Loucy (cell line): ENCODE measurements around the gene IDH3G.

ENCODE experiments used
- H2AFZ ChIP-seq: fragments of 200-600 bp; sonication (generic); 2 replicates; pipeline ENCODE4 v1.6.0; 2016; ENCODE audit warnings: antibody characterized with exemption, mild to moderate bottlenecking, low read length, moderate library complexity
- H3F3A ChIP-seq: fragments of 200-600 bp; 2 replicates; pipeline ENCODE4 v1.6.0; 2016; ENCODE audit warnings: antibody characterized with exemption, low read depth, mild to moderate bottlenecking
- H3K27me3 ChIP-seq: fragments of 200-600 bp; sonication (generic); 2 replicates; pipeline ENCODE4 v1.6.1; 2014; ENCODE audit warnings: low read length, mild to moderate bottlenecking; ENCODE audit not compliant: insufficient read depth, poor library complexity, severe bottlenecking
- H3K36me3 ChIP-seq: fragments of 200-600 bp; sonication (generic); 2 replicates; pipeline ENCODE4 v1.6.1; 2016; ENCODE audit warnings: low read length; ENCODE audit not compliant: insufficient read depth
- H3K4me1 ChIP-seq: fragments of 200-600 bp; sonication (generic); 2 replicates; pipeline ENCODE4 v1.5.1; 2014; ENCODE audit warnings: low read length, mild to moderate bottlenecking; ENCODE audit not compliant: insufficient read depth, poor library complexity, severe bottlenecking
- H3K4me2 ChIP-seq: fragments of 200-600 bp; sonication (generic); 2 replicates; pipeline ENCODE4 v1.6.0; 2014; ENCODE audit warnings: antibody characterized with exemption, low read length, low read depth, mild to moderate bottlenecking; ENCODE audit not compliant: poor library complexity, severe bottlenecking
- H3K4me3 ChIP-seq: fragments of 200-600 bp; sonication (generic); 2 replicates; pipeline ENCODE4 v1.5.1; 2014; ENCODE audit warnings: low read length, mild to moderate bottlenecking, mixed read lengths; ENCODE audit not compliant: poor library complexity, severe bottlenecking
- H3K79me2 ChIP-seq: fragments of 200-600 bp; sonication (generic); 2 replicates; pipeline ENCODE4 v1.6.1; 2014; ENCODE audit warnings: low read length; ENCODE audit not compliant: insufficient read depth
- H3K9ac ChIP-seq: fragments of 200-600 bp; sonication (generic); 2 replicates; pipeline ENCODE4 v1.6.0; 2014; ENCODE audit warnings: mild to moderate bottlenecking, low read depth, low read length, moderate library complexity; ENCODE audit not compliant: poor library complexity, severe bottlenecking
- H3K9me2 ChIP-seq: fragments of 200-600 bp; sonication (generic); replicated peaks from 2 replicates; pipeline ENCODE4 v1.6.1; 2016; ENCODE audit warnings: low read depth, low read length, mixed read lengths
- H3K9me3 ChIP-seq: fragments of 200-600 bp; sonication (generic); 2 replicates; pipeline ENCODE4 v1.6.1; 2014; ENCODE audit warnings: mild to moderate bottlenecking, antibody characterized with exemption, low read length, low read depth; ENCODE audit not compliant: insufficient read depth
- H4K20me1 ChIP-seq: fragments of 200-600 bp; sonication (generic); 2 replicates; pipeline ENCODE4 v1.6.0; 2014; ENCODE audit warnings: antibody characterized with exemption, low read length, mild to moderate bottlenecking; ENCODE audit not compliant: insufficient read depth, poor library complexity, severe bottlenecking
- EZH2phosphoT487 ChIP-seq: fragments of 200-600 bp; IDR thresholded peaks from 2 replicates; pipeline ENCODE4 v1.6.1; 2018; ENCODE audit warnings: antibody characterized with exemption, mild to moderate bottlenecking, moderate library complexity, borderline replicate concordance
- TF ChIP-seq, protein P1 (sequence below): fragments of 200-600 bp; sonication (generic); conservative IDR thresholded peaks from 2 replicates; pipeline ENCODE4 v1.5.1; 2014; ENCODE audit warnings: mild to moderate bottlenecking, antibody characterized with exemption, low read length

IDH3G gene

DNA sequence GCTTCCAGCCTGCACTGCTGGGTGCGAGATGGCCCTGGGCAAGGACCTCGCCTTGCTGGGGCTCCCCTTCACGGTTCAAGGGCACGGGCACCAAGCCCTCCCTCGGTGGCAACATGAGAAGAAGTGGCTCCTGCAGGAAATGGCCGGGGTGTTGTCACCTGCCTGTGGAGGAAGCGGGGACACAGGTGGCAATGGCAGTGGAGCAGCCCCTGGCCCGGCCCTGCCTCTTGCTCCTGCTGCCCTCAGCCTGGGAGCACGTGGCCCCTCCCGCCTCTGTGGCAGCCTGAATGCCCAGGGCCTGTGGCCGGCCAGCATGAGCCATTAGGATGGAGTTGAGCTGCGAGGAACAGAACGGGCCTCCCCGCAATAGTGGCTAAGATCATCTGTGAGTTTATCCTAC lies 52.7 kb downstream of the IDH3G start:
- no peak overlapping the region for H3K9ac ChIP-seq
- no peaks in the 10 kb centered on the region for H3F3A ChIP-seq
- H3K9me2 ChIP-seq: no peaks in the 10 kb centered on the region
- H3K4me2 ChIP-seq: no peak overlapping the region
- H4K20me1 ChIP-seq: no peaks in the 10 kb centered on the region
- H3K79me2 ChIP-seq: no peaks in the 10 kb centered on the region
- no peak overlapping the region for H2AFZ ChIP-seq
- H3K27me3 ChIP-seq: no peaks in the 10 kb centered on the region
- no peaks in the 10 kb centered on the region for H3K36me3 ChIP-seq
- no peak overlapping the region for H3K4me3 ChIP-seq
- H3K9me3 ChIP-seq: no peaks in the 10 kb centered on the region
- TF ChIP-seq, protein P1, sequence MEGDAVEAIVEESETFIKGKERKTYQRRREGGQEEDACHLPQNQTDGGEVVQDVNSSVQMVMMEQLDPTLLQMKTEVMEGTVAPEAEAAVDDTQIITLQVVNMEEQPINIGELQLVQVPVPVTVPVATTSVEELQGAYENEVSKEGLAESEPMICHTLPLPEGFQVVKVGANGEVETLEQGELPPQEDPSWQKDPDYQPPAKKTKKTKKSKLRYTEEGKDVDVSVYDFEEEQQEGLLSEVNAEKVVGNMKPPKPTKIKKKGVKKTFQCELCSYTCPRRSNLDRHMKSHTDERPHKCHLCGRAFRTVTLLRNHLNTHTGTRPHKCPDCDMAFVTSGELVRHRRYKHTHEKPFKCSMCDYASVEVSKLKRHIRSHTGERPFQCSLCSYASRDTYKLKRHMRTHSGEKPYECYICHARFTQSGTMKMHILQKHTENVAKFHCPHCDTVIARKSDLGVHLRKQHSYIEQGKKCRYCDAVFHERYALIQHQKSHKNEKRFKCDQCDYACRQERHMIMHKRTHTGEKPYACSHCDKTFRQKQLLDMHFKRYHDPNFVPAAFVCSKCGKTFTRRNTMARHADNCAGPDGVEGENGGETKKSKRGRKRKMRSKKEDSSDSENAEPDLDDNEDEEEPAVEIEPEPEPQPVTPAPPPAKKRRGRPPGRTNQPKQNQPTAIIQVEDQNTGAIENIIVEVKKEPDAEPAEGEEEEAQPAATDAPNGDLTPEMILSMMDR: no peak
- TF ChIP-seq EZH2phosphoT487: no peak
- peaks cover 5% of the 10 kb centered on the region for H3K4me1 ChIP-seq

DNA sequence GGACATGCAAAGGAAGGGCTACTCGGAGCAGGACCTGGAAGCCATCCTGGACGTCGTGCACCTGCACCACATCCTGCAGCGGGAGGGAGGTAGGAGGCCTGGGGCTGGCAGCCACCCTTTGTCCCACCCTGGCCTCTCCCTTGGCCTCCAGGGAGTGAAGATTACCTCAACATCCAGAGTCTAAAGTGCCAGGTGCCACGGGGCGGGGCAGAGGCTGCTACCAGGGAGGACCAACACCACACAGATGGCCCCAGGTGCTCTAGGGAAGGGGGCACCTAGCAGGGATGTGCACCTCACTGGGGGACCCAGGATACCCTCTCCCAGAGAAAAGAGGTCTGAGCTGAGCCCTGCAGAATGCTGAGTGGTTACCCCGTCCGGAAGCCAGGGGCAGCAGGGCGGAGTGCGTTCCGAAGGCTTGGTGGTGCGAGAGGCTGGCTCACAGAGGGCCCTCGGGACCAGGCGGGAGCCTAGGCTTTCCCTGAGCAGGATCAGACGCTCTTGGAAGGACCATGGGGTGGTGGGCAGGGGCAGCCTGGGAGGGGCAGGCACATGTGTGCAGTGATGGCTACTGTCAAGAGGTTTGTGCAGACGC lies 53.4 kb downstream of the IDH3G start:
- Histone ChIP-seq H3K4me1 (peaks cover 5% of the 10 kb centered on the region), H3K4me3 (no peak overlapping the region), H3K9ac (no peak overlapping the region), H3K36me3 (no peaks in the 10 kb centered on the region), H3K4me2 (no peak overlapping the region), H3F3A (no peaks in the 10 kb centered on the region), H3K9me3 (no peaks in the 10 kb centered on the region), H4K20me1 (no peaks in the 10 kb centered on the region), H2AFZ (no peak overlapping the region), H3K27me3 (no peaks in the 10 kb centered on the region), H3K79me2 (no peaks in the 10 kb centered on the region), H3K9me2 (no peaks in the 10 kb centered on the region)
- TF ChIP-seq, protein P1: no peak
- TF ChIP-seq EZH2phosphoT487: no peak

DNA sequence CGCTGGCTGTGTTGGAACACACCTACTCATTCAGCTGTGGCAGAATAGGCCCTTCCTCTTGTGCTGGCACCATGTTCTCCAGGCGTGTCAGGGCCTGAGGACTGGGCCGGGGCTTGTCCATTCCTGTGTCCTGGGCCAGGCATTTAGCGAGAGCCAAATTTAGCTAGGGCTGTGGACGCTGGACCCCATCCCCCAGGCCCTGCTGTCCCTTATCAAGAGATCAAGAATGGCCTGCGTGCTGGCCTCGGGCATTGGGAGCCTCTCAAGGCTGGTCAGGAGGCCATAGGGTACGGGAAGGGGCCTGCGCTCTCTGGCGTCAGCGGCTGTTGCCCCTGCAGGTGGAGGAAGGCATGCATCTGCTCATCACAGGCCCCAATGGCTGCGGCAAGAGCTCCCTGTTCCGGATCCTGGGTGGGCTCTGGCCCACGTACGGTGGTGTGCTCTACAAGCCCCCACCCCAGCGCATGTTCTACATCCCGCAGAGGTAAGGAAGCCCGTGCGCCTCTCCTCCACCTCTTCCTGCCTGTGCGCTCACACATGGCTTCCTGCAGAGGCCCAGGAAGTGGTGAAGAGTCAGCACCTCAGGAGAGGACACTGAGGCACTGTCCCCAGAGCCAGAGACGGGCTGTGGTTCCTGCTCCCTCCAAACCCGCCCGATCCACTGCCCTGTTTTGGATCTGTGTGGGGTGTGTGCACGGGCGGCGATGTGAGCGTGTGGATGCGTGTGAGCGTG lies 54.3 kb downstream of the IDH3G start:
- Histone ChIP-seq H3K9me2 (no peaks in the 10 kb centered on the region), H3K36me3 (no peaks in the 10 kb centered on the region), H3K4me2 (no peak overlapping the region), H3K79me2 (no peaks in the 10 kb centered on the region), H3K9ac (no peak overlapping the region), H4K20me1 (no peaks in the 10 kb centered on the region), H3K4me3 (no peak overlapping the region), H3K4me1 (peaks cover 9% of the 10 kb centered on the region), H2AFZ (no peak overlapping the region), H3K9me3 (no peaks in the 10 kb centered on the region), H3K27me3 (no peaks in the 10 kb centered on the region), H3F3A (no peaks in the 10 kb centered on the region)
- TF ChIP-seq, protein P1: no peak
- TF ChIP-seq EZH2phosphoT487: no peak
